GM12878 (cell line): Measurements from ENCODE around the gene SCGB2B2. TPM values are rescaled to one million over a fixed set of nuclear protein-coding genes. Genes with fewer than 3 reads are reported as not detected.

Experiments
- ATAC-seq: fragments of 200-7000 bp; cut with Tn5 transposase; 3 replicates; pipeline ENCODE4 v1.9.1; 2020; ENCODE audit warnings: mild to moderate bottlenecking, moderate library complexity
- BruUV-seq: library from RNA; stranded (reverse); fragments of 400-500 nt; replicated peaks from 2 replicates; lab custom pipeline; 2021; lab: Mats Ljungman, UMichigan
- CTCF ChIA-PET: fragments of 300-600 bp; sonication (Branson Sonifier 250); formaldehyde crosslinking; extraction: SDS; loops from one replicate; lab custom pipeline; 2021; ENCODE audit warnings: inconsistent platforms; lab: Yijun Ruan, JAX
- POLR2A ChIA-PET: fragments of 350-600 bp; formaldehyde crosslinking; extraction: SDS; loops from one replicate; lab custom pipeline; 2021; ENCODE audit warnings: inconsistent platforms; lab: Charles Lee
- RAD21 ChIA-PET: fragments of 300-600 bp; sonication (Branson Sonifier 250); formaldehyde crosslinking; loops from one replicate; lab custom pipeline; 2023; ENCODE audit warnings: antibody characterized with exemption; ENCODE audit not compliant: unreplicated experiment; lab: Charles Lee
- SMC1A ChIA-PET: fragments of 300-600 bp; sonication (Branson Sonifier 250); formaldehyde crosslinking; loops from one replicate; lab custom pipeline; 2023; ENCODE audit not compliant: unreplicated experiment, uncharacterized antibody; lab: Charles Lee
- DNase-seq: peaks from one replicate; pipeline ENCODE4 v3.0.0-alpha.2; 2011; ENCODE audit warnings: low read depth, low spot score
- FAIRE-seq: peaks from 3 replicates; lab custom pipeline; 2011; peaks lifted over from hg19 to GRCh38; lab: Jason Lieb, UNC
- H2AFZ ChIP-seq: 2 replicates; pipeline ENCODE4 v1.6.0; 2011; ENCODE audit warnings: low read depth, low read length, control low read depth; ENCODE audit not compliant: control insufficient read depth
- H3K27ac ChIP-seq: 2 replicates; pipeline ENCODE4 v1.5.1; 2011; ENCODE audit warnings: control low read depth; ENCODE audit not compliant: control insufficient read depth, insufficient read depth
- H3K27me3 ChIP-seq, 2 experiments: replicated peaks in 1 of 2; 2 replicates each; pipeline versions ENCODE4 v1.6.0 to v1.6.1; 2011; ENCODE audit warnings: low read length in 1 of 2; ENCODE audit not compliant: control insufficient read depth in 2 of 2, insufficient read depth in 2 of 2
- H3K36me3 ChIP-seq, 2 experiments: 2 replicates each; pipeline ENCODE4 v1.5.1; 2011; ENCODE audit warnings: low read length in 1 of 2; ENCODE audit not compliant: control insufficient read depth in 2 of 2, insufficient read depth in 2 of 2
- H3K4me1 ChIP-seq: 2 replicates; pipeline ENCODE4 v1.6.1; 2011; ENCODE audit warnings: mild to moderate bottlenecking, low read length, moderate library complexity, mixed read lengths; ENCODE audit not compliant: control insufficient read depth, insufficient read depth
- H3K4me2 ChIP-seq: 2 replicates; pipeline ENCODE4 v1.6.0; 2011; ENCODE audit warnings: control low read depth; ENCODE audit not compliant: control insufficient read depth, insufficient read depth
- H3K4me3 ChIP-seq: fragments of 200-600 bp; sonication (generic); 2 replicates; pipeline ENCODE4 v1.5.1; 2016
- H3K79me2 ChIP-seq: 2 replicates; pipeline ENCODE4 v1.6.0; 2011; ENCODE audit warnings: low read length; ENCODE audit not compliant: control insufficient read depth, insufficient read depth
- H3K9ac ChIP-seq: 2 replicates; pipeline ENCODE4 v1.8.0; 2011; ENCODE audit warnings: low read length, control low read depth, mixed read lengths; ENCODE audit not compliant: control insufficient read depth, insufficient read depth
- H3K9me3 ChIP-seq: replicated peaks from 3 replicates; pipeline ENCODE4 v1.5.1; 2011; ENCODE audit warnings: mild to moderate bottlenecking, low read length; ENCODE audit not compliant: control insufficient read depth, insufficient read depth
- H4K20me1 ChIP-seq: 2 replicates; pipeline ENCODE4 v1.6.0; 2011; ENCODE audit not compliant: control insufficient read depth, insufficient read depth
- BCL3 ChIP-seq: IDR thresholded peaks from 2 replicates; pipeline ENCODE4 v1.6.1; 2011; ENCODE audit warnings: borderline replicate concordance, low read depth, mild to moderate bottlenecking, moderate library complexity, low read length; ENCODE audit not compliant: insufficient read depth, poor library complexity, severe bottlenecking
- IKZF1 ChIP-seq: fragments of 450-650 bp; conservative IDR thresholded peaks from 2 replicates; pipeline ENCODE4 v1.6.1; 2017; ENCODE audit warnings: antibody characterized with exemption, mild to moderate bottlenecking
- MEF2B ChIP-seq: fragments of 450-650 bp; IDR thresholded peaks from 2 replicates; pipeline ENCODE4 v1.6.1; 2018; ENCODE audit warnings: mild to moderate bottlenecking, moderate library complexity; ENCODE audit not compliant: partially characterized antibody, poor library complexity, severe bottlenecking
- MTA3 ChIP-seq: IDR thresholded peaks from 2 replicates; pipeline ENCODE4 v1.6.1; 2012; ENCODE audit warnings: low read length, inconsistent platforms, borderline replicate concordance
- NR2C2 ChIP-seq: IDR thresholded peaks from 2 replicates; pipeline ENCODE4 v1.6.1; 2011; ENCODE audit warnings: borderline replicate concordance, low read depth; ENCODE audit not compliant: control insufficient read depth, insufficient read length
- POLR2AphosphoS2 ChIP-seq: IDR thresholded peaks from 2 replicates; pipeline ENCODE4 v1.6.1; 2011; ENCODE audit warnings: low read depth, mild to moderate bottlenecking, low read length, improper control_type of control experiment, moderate library complexity
- RELA ChIP-seq: fragments of 450-650 bp; IDR thresholded peaks from 2 replicates; pipeline ENCODE4 v1.8.0; 2014; ENCODE audit warnings: borderline replicate concordance; ENCODE audit not compliant: partially characterized antibody
- SMAD1 ChIP-seq: fragments of 450-650 bp; IDR thresholded peaks from 2 replicates; pipeline ENCODE4 v1.6.1; 2018; ENCODE audit warnings: mild to moderate bottlenecking, low read depth; ENCODE audit not compliant: partially characterized antibody
- ZBTB40 ChIP-seq: fragments of 450-650 bp; IDR thresholded peaks from 2 replicates; pipeline ENCODE4 v1.6.1; 2016; ENCODE audit warnings: mild to moderate bottlenecking, moderate library complexity, borderline replicate concordance
- ZNF592 ChIP-seq: fragments of 450-650 bp; IDR thresholded peaks from 2 replicates; pipeline ENCODE4 v1.6.1; 2017; ENCODE audit warnings: mild to moderate bottlenecking, moderate library complexity
- ZZZ3 ChIP-seq: IDR thresholded peaks from 2 replicates; pipeline ENCODE4 v1.6.1; 2011; ENCODE audit warnings: low read depth; ENCODE audit not compliant: control insufficient read depth, insufficient read length
- WGBS: methylation state at CpG from one replicate; pipeline ENCODE4 v1.1.6; 2016; ENCODE audit warnings: low lambda C conversion rate; ENCODE audit not compliant: insufficient replicate concordance, insufficient coverage; ENCODE audit errors: missing lambda C conversion rate; 5-methylcytosine and 5-hydroxymethylcytosine counted together
- in situ Hi-C: fragments of 300-500 bp; cut with MboI; formaldehyde crosslinking; loops from 9 replicates; pipeline ENCODE4 v1.14.3; 2018; ENCODE audit warnings: mixed read lengths
- intact Hi-C: fragments of 100-400 bp; cut with micrococcal nuclease; formaldehyde crosslinking; loops from one replicate; pipeline ENCODE4 v1.14.2; 2022; ENCODE audit not compliant: unreplicated experiment
- polyA plus RNA-seq, 11 experiments: library from polyadenylated mRNA; depleted of rRNA in 4 of 11; unstranded in 6 of 11; stranded (reverse) in 5 of 11; fragments of >200 nt; fragmentation: Nextera tagmentation in 4 of 11; fragmentation: Illumina TruSeq in 1 of 11; extraction: Ambion mirVana in 4 of 11; extraction: Trizol in 1 of 11; gene quantifications; 1 replicate in 1 of 11; 2 replicates in 10 of 11; pipeline versions ENCODE4 v1.2.1 to v1.2.3, GENCODE V29; 2011 to 2016; ENCODE audit warnings: inconsistent platforms in 2 of 11, missing spikeins in 2 of 11, low read depth in 1 of 11
- total RNA-seq, 4 experiments: library from RNA; depleted of rRNA in 3 of 4; stranded (reverse); fragments of >200 nt in 3 of 4; fragmentation: Illumina TruSeq in 1 of 4; extraction: Trizol in 1 of 4; gene quantifications; 2 replicates each; pipeline versions ENCODE4 v1.2.1 to v1.2.3, GENCODE V29; 2013 to 2021

SCGB2B2 gene
- total and polyA plus RNA-seq, 10 of the 15 experiments (the other 5 are each of a cell fraction or from before 2014, with no cell fraction given) = 0.06 to 0.35 (median 0.21) TPM; not detected in 6

- FAIRE-seq = no peak
- H3K27me3 ChIP-seq = no peaks in the 10 kb centered on the region
- no TSS peak for BruUV-seq
Observed at GRCh38 chr19:34671972-34672371, 5.0 kb downstream of the SCGB2B2 start.

More at GRCh38 chr19:34671972-34672371, 5.0 kb downstream of the SCGB2B2 start:
- POLR2A ChIA-PET = no interaction called here
- H3K9ac ChIP-seq = no peak overlapping the region
- RAD21 ChIA-PET = no interaction called here
- 65% methylated on average over 3 of the region's 3 CpGs for WGBS
- no peaks in the 10 kb centered on the region for H3K79me2 ChIP-seq
- TF ChIP-seq POLR2AphosphoS2 = no peak
- TF ChIP-seq ZNF592 = no peak
- no peak for TF ChIP-seq SMAD1
- no peak for TF ChIP-seq ZBTB40
- no peak for TF ChIP-seq RELA
- no peak for TF ChIP-seq IKZF1
- TF ChIP-seq MTA3 = no peak
- no peak for TF ChIP-seq BCL3
- no peak for TF ChIP-seq ZZZ3
- no peak for TF ChIP-seq NR2C2
- TF ChIP-seq MEF2B = no peak
- CTCF ChIA-PET = interaction anchor here (1.0 kb wide), 1 partner anchor 11 kb away, joined by 3 read pairs; no protein-coding TSS in a partner anchor
- H3K4me1 ChIP-seq = peaks cover 6% of the 10 kb centered on the region; the same call in 1 of the 2 replicates
- no peaks in the 10 kb centered on the region for H3K36me3 ChIP-seq
- SMC1A ChIA-PET = no interaction called here
- no peak overlapping the region for H2AFZ ChIP-seq
- H3K27ac ChIP-seq = no peak overlapping the region
- no peak overlapping the region for H3K4me3 ChIP-seq
- no peak overlapping the region for H3K4me2 ChIP-seq
- H4K20me1 ChIP-seq = no peaks in the 10 kb centered on the region
- peaks cover 3% of the 10 kb centered on the region; the same call in 2 of the 3 replicates for H3K9me3 ChIP-seq
- ATAC-seq = no peak
- DNase-seq = no peak
- intact Hi-C loops (no loop called here), in situ Hi-C loops (no loop called here)
